ENCODE data around the gene BPIFB6.

The BPIFB6 gene

GRCh38 chr20:33000802-33001466 is 30.5 kb upstream of the BPIFB6 start:
- in situ Hi-C loops (cut with HindIII; ENCODE audit: low sequenced_read_pairs) = no loop called here
- no peak for TF ChIP-seq CTCF (IDR thresholded peaks at IDR 0.05; ENCODE audit: low read depth, low read length, missing control alignments)
- no peak for DNase-seq (ENCODE audit: low read depth)
- no peak overlapping the region for H3K4me3 ChIP-seq (ENCODE audit: low read depth, low read length)

- no peak for DNase-seq (ENCODE audit: low read depth)
- in situ Hi-C loops (cut with HindIII; ENCODE audit: low sequenced_read_pairs) = no loop called here
- no peak for TF ChIP-seq CTCF (IDR thresholded peaks at IDR 0.05; ENCODE audit: low read depth, low read length, missing control alignments)
Measured at GRCh38 chr20:33002087-33002808, 29.2 kb upstream of the BPIFB6 start.

GRCh38 chr20:33004141-33004751 is 27.2 kb upstream of the BPIFB6 start, which contains the start of gene SUN5:
Gene SUN5, minus strand, starts transcription at chr20:33004433. Its CDS starts 93 bp downstream, at chr20:33004340.
- H3K4me3 ChIP-seq (ENCODE audit: low read depth, low read length) = no peak within 1 kb of the TSS
- no peak for TF ChIP-seq CTCF (IDR thresholded peaks at IDR 0.05; ENCODE audit: low read depth, low read length, missing control alignments)
- in situ Hi-C loops (cut with HindIII; ENCODE audit: low sequenced_read_pairs) = no loop called here
- DNase-seq (ENCODE audit: low read depth) = no peak

More at GRCh38 chr20:33002087-33002808, 29.2 kb upstream of the BPIFB6 start:
- H3K4me3 ChIP-seq (ENCODE audit: low read depth, low read length) = no peak overlapping the region

- no peak for DNase-seq (ENCODE audit: low read depth)
- peak; percentile 29 for TF ChIP-seq CTCF (IDR thresholded peaks at IDR 0.05; ENCODE audit: low read depth, low read length, missing control alignments)
- H3K4me3 ChIP-seq (ENCODE audit: low read depth, low read length) = no peak overlapping the region
- in situ Hi-C loops (cut with HindIII; ENCODE audit: low sequenced_read_pairs) = no loop called here
Measured at GRCh38 chr20:33005132-33005566, 26.3 kb upstream of the BPIFB6 start.

- H3K4me3 ChIP-seq (ENCODE audit: low read depth, low read length) = no peak overlapping the region
- DNase-seq (ENCODE audit: low read depth) = no peak
- in situ Hi-C loops (cut with HindIII; ENCODE audit: low sequenced_read_pairs) = no loop called here
- TF ChIP-seq CTCF (IDR thresholded peaks at IDR 0.05; ENCODE audit: low read depth, low read length, missing control alignments) = no peak
Measured at GRCh38 chr20:33005908-33006775, 25.3 kb upstream of the BPIFB6 start.
